HG02885 (cell line): Measurements from ENCODE around the gene OR6M1.

Source experiments
- ATAC-seq: cut with Tn5 transposase; IDR thresholded peaks from one replicate; pipeline ENCODE4 v1.9.1; 2021; ENCODE audit warnings: mild to moderate bottlenecking; ENCODE audit not compliant: unreplicated experiment, poor library complexity

OR6M1 gene, protein sequence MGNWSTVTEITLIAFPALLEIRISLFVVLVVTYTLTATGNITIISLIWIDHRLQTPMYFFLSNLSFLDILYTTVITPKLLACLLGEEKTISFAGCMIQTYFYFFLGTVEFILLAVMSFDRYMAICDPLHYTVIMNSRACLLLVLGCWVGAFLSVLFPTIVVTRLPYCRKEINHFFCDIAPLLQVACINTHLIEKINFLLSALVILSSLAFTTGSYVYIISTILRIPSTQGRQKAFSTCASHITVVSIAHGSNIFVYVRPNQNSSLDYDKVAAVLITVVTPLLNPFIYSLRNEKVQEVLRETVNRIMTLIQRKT

DNA sequence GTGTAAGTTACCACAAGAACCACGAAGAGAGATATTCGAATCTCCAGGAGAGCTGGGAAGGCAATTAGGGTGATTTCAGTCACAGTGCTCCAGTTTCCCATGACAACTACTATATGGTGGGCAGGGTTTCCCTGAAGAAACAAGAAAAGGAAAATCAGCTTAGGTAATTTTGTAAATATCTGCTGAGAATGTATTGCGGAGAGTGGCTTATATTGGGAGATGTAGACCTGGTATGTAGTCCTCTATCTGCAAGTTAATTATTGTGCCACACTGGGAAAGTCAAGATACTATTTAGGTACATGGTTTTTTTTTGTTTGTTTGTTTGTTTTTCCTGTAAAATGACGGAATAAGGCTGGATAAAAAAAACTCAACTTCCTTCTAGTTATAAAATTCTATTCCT is at the start of gene OR6M1:
TSS of gene OR6M1 (minus strand) at position 101 of the 400 bp plus-strand sequence. CDS start at position 101, 0 bp downstream.
- no peak for ATAC-seq

DNA sequence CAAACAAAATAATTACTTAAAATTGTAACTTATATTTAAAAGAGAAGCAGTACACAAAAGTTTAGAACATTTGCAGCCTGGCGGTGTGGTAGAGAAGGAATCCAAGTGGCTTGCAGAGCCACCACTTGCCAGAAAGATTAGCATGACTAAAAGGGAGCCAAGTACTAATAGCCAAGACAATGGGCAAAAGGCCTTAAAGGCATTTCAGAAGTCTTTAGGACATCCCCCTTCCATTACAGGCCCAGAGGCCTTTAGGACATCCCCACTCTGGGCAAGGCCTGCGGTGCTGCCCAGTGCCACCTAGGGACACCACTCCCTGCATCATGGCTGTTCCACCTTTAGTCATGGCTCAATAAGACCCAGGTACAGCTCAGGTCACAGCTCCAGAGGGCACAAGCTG is 46.9 kb upstream of the OR6M1 start:
- ATAC-seq = no peak

DNA sequence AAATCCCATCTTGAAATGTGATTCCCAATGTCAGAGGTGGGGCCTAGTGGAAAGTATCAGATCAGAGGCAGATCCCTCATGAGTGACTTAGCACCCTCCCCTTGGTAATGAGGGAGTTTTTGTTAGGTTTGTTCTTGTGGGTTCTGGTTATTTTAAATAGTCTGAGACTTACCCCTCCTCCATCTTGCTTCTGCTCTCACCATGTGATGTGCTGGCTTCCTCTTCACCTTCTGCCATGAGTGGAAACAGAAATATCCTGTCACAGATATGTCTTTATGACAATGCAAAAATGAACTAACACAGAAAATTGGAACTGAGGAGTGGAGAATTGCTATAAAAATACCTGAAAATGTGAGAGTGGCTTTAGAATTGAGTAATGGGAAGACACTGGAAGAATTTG is 46.2 kb upstream of the OR6M1 start:
- no peak for ATAC-seq

DNA sequence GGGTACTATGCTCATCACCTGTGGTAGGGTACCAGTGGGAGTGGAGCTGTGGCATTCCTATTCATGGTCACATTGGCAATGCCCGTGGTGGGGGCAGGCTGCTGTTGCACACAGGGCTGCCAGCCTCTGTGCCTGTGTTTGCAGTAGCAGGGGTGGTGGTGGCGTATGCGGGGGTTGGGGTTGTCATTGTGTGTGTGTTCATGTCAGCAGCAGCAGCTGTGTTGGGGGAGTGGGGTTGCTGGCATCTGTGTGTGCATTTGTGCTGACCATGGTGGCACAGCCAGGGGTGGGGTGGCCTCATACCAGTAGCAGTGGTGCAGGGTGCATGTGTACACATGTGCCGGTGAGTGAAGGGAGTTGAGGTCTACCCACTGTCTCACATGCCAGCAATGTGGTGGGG is 45.0 kb upstream of the OR6M1 start:
- no peak for ATAC-seq

DNA sequence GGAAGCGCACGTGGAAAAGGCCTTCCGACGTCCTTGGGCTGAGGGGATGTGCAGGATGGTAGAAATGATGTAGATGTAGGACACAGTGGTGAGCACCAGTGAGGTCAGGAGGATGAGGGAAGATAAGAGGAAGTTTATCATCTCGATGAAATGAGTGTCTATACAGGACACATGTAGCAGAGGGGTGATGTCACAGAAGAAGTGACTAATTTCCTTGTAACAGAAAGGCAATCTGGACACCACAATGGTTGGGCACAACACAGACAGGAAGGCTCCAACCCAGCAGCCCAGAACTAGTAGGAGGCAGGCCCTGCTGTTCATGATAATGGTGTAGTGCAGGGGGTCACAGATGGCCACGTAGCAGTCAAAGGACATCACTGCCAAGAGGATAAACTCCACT is 35.0 kb upstream of the OR6M1 start:
- ATAC-seq = no peak

GRCh38 chr11:123839131-123839530 is 33.0 kb upstream of the OR6M1 start:
- ATAC-seq = no peak

DNA sequence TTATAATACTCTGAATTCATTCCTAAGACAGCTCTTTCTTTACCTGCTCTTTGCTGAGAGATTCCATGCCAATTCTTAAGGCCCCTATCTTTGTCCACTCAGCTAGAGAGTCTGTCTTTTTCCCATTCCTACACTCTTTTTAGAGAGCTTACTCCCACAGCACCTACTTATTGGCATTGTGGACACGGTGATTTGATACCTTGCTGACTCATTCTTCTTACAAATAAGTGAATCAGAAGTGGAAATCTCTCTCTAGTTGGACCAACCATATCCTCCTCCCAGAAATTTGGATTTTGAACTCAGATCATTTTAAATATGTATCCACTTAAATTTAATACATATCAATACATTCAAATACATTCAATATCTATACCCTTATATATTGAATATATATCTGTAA is 32.5 kb upstream of the OR6M1 start:
- no peak for ATAC-seq

DNA sequence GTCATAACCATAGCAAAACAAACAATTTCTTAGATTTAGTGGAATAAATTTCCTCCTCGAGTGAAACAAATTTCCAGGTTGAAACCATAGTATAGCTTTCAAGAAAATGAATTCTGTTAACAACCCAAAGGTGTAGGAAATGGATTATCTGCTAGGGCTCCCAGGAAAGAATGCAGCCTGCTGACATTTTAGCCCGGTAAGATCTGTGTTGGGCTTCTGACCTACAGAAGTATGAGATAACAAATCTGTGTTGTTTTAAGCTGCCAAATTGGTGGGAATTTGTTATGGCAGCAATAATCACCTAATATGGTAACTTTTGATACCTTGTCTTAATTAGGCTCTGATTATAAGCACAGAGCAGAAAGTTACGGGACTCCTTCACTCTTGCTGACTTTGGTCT is 32.0 kb upstream of the OR6M1 start:
- ATAC-seq = no peak

DNA sequence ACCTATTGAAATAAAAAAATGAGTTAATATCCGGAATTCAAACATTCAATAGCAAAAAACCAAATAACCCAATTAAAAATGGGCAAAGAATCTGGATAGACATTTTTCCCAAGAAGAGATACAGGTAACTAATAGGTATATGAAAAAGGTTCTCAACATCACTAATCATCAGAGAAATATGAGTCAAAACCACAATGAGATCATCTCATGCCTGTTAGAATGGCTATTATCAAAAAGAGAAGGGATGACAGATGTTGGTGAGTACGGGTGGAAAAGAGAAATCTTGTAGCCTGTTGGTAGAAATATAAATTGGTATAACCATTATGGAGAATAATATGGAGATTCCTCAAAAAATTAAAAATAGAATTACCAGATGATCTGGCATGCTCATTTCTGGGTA is 26.9 kb upstream of the OR6M1 start:
- ATAC-seq = no peak

- ATAC-seq = no peak
Observed at GRCh38 chr11:123829745-123830144, 23.6 kb upstream of the OR6M1 start.

- ATAC-seq = no peak
Observed at GRCh38 chr11:123822599-123822998, 16.4 kb upstream of the OR6M1 start.

DNA sequence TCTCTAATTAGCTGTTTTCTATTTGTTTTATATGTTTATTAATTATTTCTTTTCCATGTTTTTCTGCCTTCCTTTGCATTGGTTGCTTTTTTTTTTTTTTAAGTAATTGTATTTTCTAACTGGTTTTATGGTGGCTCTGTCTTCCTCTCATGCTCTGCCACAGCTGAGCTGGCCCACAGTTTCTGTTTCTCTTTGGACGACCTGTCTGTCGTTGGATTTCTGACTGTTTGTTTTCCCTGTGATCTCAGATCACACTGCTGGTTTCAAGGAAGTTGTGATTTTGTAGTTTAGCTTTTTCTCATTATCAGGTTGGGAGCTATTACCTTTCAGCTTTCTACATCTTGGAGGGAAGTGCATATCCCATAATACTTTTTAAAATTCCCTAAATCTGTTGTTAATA is 15.9 kb upstream of the OR6M1 start:
- no peak for ATAC-seq

DNA sequence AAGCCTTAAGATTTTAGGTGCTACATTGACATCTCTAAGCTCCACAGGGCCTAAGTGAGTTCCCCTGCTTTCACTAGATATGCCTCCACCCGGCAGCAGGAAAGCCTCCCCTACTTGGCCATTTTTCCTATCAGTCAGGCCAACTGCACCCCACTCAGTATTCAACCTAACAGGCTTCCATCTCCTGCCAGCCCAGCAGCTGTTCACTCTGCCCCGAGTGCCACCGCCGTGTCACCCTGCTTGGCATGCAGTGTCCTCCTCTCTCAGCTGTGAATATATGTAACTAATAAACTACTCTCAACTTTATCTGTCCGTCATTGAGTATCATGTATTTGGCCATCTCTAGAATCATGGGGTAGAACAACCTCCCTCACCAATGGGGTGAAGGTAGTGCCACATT is 9.0 kb upstream of the OR6M1 start:
- ATAC-seq = no peak

DNA sequence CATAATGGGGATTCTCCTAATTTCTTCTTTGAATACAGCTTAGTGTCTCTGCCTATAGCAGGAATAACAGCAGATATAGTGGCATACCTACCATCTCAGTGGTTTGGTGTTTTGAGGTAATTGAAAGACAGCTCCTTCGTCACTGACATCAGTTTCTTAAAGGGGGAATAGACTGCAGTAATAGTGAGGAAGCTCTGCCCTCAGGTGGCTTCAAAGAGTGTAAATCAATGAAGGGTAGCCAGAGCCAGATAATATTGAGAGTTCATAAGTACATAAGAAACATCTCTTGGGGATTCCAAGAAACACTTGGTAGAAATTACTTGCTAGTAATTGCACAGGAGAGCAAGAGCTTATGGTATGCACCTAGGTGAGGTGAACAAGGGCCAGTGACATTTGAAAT is 4.4 kb downstream of the OR6M1 start:
- ATAC-seq = no peak

DNA sequence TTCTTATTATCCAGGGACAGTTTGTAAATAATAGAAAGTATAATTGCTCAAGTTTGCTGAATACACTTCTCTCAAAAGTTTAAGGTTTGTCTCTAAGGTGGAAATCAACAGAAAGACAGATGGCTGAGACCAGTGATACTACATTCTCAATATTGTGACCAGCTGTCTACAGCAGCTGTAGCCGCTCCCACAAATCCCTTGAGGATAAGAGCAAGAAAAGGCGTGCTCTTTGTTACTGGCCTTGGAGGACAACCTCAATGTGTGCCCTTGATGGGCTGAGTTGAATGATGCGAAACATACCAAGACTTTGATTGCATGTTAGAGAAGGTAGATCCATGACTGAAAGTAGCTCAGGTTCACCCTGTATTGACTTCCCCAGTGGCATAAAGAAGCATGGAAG is 6.1 kb downstream of the OR6M1 start:
- no peak for ATAC-seq

DNA sequence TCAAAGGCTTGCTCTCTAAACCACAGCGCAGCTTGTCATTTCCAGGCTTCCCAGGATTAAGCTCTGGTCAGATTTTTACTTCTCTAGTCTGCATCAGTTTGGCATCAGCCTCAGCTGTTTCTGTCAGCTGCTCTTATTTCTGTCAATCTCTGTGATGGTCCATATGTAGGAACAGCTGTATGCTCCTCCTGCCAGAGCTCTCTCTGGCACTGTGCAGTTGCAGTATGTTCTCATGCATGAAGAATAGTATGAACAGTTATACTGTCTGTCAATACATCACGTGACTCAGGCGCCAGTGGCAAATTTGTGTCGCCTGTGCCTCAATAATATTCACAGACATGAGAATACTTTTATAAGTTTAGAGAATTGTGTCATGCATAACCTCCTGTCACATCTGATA is 6.7 kb downstream of the OR6M1 start:
- no peak for ATAC-seq

DNA sequence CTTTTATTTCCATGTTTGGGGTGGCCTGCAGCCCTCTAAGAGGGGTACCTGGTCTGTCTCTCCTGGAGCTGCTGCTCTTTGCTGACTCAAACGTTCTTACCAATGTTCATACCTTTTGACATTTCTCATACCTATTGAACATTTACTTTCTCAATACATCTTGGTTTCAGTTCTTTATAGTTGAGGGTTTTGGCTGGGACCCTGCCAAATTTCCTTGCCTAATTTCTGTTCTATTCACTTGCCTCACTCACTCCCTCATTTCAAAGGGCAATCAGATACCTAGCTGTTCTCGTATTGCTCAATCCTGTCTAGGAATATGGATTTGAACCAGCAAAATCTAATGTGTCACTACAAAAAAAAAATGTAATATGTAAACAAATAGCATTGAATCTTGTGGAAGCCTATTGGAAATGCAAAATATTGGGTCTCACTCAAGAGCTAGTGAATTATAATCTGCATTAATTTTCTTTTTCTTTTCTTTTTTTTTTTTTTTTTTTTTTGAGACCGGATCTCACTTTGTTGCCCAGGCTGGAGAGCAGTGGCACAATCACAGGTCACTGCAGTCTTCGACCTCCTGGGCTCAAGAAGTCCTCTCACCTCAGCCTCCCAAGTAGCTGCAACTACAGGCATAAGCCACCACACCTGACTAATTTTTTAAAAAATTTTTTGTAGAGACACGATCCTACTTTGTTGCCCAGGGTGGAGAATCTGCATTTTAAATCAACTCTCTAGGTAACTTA is 7.5 kb downstream of the OR6M1 start:
- ATAC-seq = no peak

DNA sequence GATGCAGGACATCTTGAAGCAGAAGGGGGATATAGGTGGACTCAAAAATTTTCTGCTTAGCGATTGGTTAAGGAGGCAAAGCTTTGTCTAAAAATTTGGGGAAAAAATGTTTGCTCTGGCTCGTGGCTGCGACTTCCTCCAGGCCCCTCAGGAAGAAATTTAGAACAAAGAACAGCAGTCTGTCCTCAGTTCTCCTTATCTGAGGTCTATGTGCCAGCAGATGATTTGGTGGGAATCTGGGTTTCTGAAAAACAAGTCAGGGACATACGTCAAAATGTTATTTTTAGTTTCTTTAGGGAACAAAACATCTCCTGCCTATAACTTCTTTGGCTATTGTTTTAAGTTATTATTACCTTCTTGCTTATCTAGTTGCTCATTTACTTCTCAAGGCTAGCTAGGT is 8.1 kb downstream of the OR6M1 start:
- ATAC-seq = no peak

GRCh38 chr11:123797541-123797940 is 8.6 kb downstream of the OR6M1 start:
- no peak for ATAC-seq

DNA sequence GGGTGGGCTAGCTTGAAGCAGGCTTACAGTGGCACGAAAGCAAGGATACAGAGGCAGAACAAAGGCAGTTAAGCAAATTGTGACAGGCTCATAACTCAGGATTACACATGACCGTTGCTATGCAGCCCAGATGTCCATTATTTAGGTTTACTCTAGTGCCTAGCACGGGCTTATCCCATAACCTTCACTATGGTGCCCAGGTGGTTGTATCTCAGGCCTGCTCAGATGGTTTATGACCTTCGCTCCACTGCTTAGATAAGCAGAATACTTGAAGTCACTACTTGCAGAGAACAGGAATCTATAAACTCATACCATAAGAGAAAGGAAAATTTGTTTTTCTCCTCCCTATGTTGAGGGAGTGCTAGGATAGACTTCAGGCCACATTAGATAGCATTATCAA is 9.0 kb downstream of the OR6M1 start:
- ATAC-seq = no peak

- ATAC-seq = no peak
Observed at GRCh38 chr11:123796226-123796625, 9.9 kb downstream of the OR6M1 start.

DNA sequence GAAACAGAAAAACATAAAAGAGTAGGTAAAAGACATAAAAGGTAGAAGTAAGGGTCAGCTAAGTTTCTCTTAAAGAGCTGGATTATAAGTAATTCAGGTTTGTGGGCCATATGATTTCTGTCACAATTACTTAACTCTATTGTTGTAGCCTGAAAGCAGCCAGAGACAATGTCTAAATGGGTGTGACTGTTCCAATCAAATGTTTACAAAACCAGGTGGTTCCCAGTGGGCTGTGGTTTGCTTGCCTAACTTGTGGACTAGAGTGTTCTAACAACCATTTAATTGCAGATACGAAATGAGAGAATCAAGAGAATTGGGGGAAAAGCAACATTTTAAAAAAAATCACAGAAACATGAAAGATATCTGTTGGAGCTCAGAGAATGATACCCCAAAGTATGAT is 22.6 kb downstream of the OR6M1 start:
- no peak for ATAC-seq
